BLaER1 treated with 17β-estradiol and CSF1 and Interleukin-3, amounts not matched to agents 10 nM and 100 nM (cell line): Measurements from ENCODE around the gene TNFRSF25.

Source experiments
- H3K27ac ChIP-seq, 11 experiments: shearing (Covaris generic); formaldehyde crosslinking; 2 replicates each; pipeline ENCODE4 v1.8.1; 2022
- H3K27me3 ChIP-seq, 11 experiments: shearing (Covaris generic); formaldehyde crosslinking; 2 replicates each; pipeline ENCODE4 v1.8.1; 2022
- H3K36me3 ChIP-seq, 11 experiments: shearing (Covaris generic); formaldehyde crosslinking; 2 replicates each; pipeline ENCODE4 v1.8.1; 2022
- H3K4me1 ChIP-seq, 10 experiments: shearing (Covaris generic); formaldehyde crosslinking; 2 replicates each; pipeline ENCODE4 v1.8.1; 2022
- H3K4me2 ChIP-seq, 11 experiments: shearing (Covaris generic); formaldehyde crosslinking; 2 replicates each; pipeline ENCODE4 v1.8.1; 2022
- H3K4me3 ChIP-seq, 10 experiments: shearing (Covaris generic); formaldehyde crosslinking; 2 replicates each; pipeline ENCODE4 v1.8.1; 2022
- H3K9ac ChIP-seq, 11 experiments: shearing (Covaris generic); formaldehyde crosslinking; 2 replicates each; pipeline ENCODE4 v1.8.1; 2022
- H3K9me3 ChIP-seq, 11 experiments: shearing (Covaris generic); formaldehyde crosslinking; replicated peaks in 1 of 11; 2 replicates each; pipeline ENCODE4 v1.8.1; 2022
- H4K20me1 ChIP-seq, 11 experiments: shearing (Covaris generic); formaldehyde crosslinking; 2 replicates each; pipeline ENCODE4 v1.8.1; 2022
- Cebpa-rat ChIP-seq, 11 experiments: shearing (Covaris generic); IDR thresholded peaks; 2 replicates each; pipeline ENCODE4 v1.8.1; 2022

The TNFRSF25 gene

DNA sequence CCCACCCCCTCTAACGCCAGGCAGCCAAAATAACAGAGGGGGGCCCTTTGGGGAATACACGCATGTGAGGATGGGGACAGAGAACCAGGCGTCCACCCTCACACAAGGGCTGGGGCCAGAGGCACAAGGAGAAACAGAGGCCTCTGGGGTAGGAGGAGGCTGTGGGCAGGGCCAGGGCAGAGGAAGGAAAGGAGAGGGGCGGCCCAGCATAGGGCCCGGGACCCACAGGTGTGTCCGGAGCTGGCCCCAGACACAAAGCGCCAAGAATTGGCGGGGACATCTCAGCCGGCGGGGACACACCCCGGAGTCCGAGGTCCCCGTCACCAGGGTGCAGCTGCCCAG is 18.8 kb upstream of the TNFRSF25 start:
- Histone ChIP-seq H3K4me3 (peak overlapping the region; percentile 16 to 63 (median 46); a peak in 16 of 20 replicates), H3K4me1 (peaks cover 7 to 27% (median 25%) of the 10 kb centered on the region in 10 experiments; a peak in 18 of 20 replicates), H3K9ac (peak overlapping the region in 4 of 11 experiments; percentile 21 to 65 (median 37); a peak in 3 of 22 replicates), H3K36me3 (no peaks in the 10 kb centered on the region), H3K27ac (no peak overlapping the region), H3K4me2 (peak overlapping the region; percentile 67 to 84 (median 76)), H4K20me1 (peaks cover 0 to 63% (median 24%) of the 10 kb centered on the region in 11 experiments; a peak in 15 of 22 replicates), H3K27me3 (peaks cover 53 to 85% (median 66%) of the 10 kb centered on the region in 11 experiments), H3K9me3 (no peaks in the 10 kb centered on the region)
- TF ChIP-seq Cebpa-rat (IDR thresholded peaks at IDR 0.05), result no peak

DNA sequence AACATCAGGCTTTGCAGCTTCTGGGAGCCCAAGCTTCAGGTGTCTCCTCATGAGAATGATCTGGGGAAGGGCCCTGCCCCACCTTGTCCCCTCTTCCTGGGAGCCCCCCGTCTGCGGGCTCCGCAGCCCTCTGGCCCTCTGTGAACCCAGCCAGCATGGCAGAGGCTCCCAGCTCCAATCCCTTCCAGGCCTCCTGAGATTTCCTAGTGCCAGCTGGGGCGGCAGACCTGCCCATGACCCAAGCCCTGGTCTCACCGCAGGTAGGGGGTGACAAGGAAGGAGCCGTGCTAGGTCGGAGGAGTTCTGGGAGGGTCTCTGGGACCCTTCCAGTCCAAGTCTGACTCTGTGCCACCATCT is 17.8 kb upstream of the TNFRSF25 start:
- Histone ChIP-seq H3K27ac (no peak overlapping the region), H3K36me3 (no peaks in the 10 kb centered on the region), H3K4me3 (no peak overlapping the region), H3K27me3 (peaks cover 53 to 77% (median 66%) of the 10 kb centered on the region in 11 experiments), H4K20me1 (peaks cover 0 to 52% (median 24%) of the 10 kb centered on the region in 11 experiments; a peak in 15 of 22 replicates), H3K9ac (no peak overlapping the region), H3K4me2 (no peak overlapping the region), H3K9me3 (no peaks in the 10 kb centered on the region), H3K4me1 (peaks cover 5 to 17% (median 14%) of the 10 kb centered on the region in 10 experiments; a peak in 17 of 20 replicates)
- TF ChIP-seq Cebpa-rat (IDR thresholded peaks at IDR 0.05), result no peak

DNA sequence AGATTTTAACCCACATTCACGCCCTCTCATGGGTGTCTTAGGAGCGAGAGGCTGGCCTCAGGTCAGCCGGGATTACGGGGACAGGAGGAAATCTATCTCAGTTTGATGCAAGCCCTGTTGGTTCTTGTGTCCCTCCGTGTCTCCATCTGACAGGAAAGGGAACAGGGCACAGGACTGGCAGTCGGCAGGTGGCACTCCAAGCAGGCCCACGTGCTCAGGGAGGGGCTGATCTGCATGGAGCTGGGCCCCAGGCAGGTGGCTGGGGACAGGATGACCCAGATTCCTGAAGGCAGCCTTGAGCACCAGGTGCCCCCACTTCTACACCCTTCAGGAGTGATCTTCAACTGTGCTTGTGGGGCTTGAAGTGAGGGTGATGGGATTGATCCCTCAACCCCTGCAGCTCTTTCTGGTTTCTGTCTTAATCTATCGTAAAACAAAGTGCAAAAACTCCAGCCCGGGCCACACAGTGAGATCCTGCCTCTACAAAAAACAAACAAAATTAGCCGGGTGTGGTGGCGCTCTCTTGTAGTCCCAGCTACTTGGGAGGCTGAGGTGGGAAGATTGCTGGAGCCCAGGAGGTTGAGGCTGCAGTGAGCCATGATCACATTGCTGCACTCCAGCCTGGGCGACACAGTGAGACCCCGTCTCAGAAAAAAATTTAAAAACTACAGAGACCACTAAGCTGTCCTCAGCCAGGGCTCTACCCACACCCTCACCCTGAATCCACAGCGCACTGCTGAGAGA is 17.2 kb upstream of the TNFRSF25 start:
- Histone ChIP-seq H4K20me1 (peaks cover 0 to 49% (median 24%) of the 10 kb centered on the region in 11 experiments; a peak in 15 of 22 replicates), H3K4me1 (peaks cover 5 to 17% (median 14%) of the 10 kb centered on the region in 10 experiments; a peak in 16 of 20 replicates), H3K9ac (no peak overlapping the region), H3K4me2 (no peak overlapping the region), H3K36me3 (no peaks in the 10 kb centered on the region), H3K27ac (no peak overlapping the region), H3K9me3 (no peaks in the 10 kb centered on the region), H3K4me3 (no peak overlapping the region), H3K27me3 (peaks cover 53 to 71% (median 63%) of the 10 kb centered on the region in 11 experiments)
- TF ChIP-seq Cebpa-rat (IDR thresholded peaks at IDR 0.05), result no peak

DNA sequence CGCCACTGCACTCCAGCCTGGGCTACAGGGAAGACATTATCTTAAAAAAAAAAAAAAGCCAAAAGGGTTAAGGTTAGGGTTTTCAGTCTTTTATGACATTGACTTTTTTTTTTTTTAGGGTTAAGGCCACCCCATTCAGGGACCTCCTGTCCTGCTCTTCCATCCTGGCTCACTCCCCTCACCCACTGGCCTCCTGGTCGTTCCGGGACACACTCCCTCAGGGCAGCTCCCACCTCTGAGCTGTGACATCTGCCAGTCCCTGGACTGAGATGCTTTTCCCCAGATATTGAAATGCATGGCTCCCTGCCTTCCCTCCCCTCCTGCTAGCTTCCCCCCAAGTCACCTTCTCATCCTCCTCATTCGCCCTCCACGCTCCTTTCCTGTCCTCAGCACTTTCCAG is 15.8 kb upstream of the TNFRSF25 start:
- no peak overlapping the region for H3K4me3 ChIP-seq
- H3K27ac ChIP-seq, result no peak overlapping the region
- H3K9me3 ChIP-seq, result no peaks in the 10 kb centered on the region
- peaks cover 0 to 40% (median 24%) of the 10 kb centered on the region in 11 experiments; a peak in 15 of 22 replicates for H4K20me1 ChIP-seq
- no peak for TF ChIP-seq Cebpa-rat (IDR thresholded peaks at IDR 0.05)
- no peak overlapping the region for H3K9ac ChIP-seq
- H3K4me1 ChIP-seq, result peaks cover 5 to 17% (median 14%) of the 10 kb centered on the region in 10 experiments; a peak in 16 of 20 replicates
- peaks cover 49 to 57% (median 52%) of the 10 kb centered on the region in 11 experiments for H3K27me3 ChIP-seq
- no peaks in the 10 kb centered on the region for H3K36me3 ChIP-seq
- no peak overlapping the region for H3K4me2 ChIP-seq

DNA sequence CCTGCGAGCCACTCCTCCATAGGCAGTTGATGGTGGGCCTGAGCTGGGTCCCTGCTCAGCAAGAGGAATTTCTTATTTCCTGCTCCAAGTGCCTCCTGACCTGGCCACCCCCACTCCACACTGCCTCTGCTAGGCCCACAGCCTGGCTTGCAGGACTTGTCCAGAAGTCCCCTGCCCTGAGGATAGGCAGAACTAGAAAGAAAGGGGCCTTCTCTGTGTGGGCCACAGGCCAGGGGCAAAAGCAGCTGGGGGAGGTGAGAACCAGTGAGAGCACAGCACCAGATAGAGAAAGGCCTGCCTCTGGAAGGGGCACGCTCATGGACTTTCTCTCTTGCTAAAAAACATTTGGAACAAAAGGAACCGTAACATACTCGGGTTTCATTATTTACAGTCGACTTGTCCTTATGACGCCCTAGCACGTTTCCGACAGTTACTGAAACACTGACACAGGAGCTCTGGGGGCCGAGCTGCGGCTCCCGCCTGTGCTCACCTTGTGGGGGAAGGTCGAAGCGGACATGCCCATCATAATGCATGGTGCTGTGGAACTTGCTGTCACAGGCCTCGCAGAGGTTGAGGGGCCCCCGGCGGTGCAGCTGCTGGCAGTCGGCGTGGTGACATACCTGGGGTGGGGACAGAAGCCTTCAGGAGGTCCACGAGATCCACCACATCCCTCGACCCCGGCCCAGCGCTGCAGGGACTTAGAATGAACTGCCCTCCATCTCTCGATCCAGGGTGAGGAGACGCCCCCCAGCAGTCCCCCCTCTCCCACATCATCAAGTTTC is 11.3 kb upstream of the TNFRSF25 start:
- peaks cover 0 to 4% (median 0%) of the 10 kb centered on the region in 11 experiments; a peak in 1 of 22 replicates for H4K20me1 ChIP-seq
- no peak overlapping the region for H3K4me3 ChIP-seq
- no peaks in the 10 kb centered on the region for H3K9me3 ChIP-seq
- H3K4me2 ChIP-seq, result no peak overlapping the region
- no peak for TF ChIP-seq Cebpa-rat (IDR thresholded peaks at IDR 0.05)
- H3K27me3 ChIP-seq, result peaks cover 4 to 11% (median 6%) of the 10 kb centered on the region in 11 experiments; a peak in 17 of 22 replicates
- no peaks in the 10 kb centered on the region for H3K4me1 ChIP-seq
- H3K36me3 ChIP-seq, result no peaks in the 10 kb centered on the region
- H3K27ac ChIP-seq, result no peak overlapping the region
- 0 out of 22 replicates have a peak overlapping the region, but pooled peaks of 1 of the 11 experiments have one; percentile 13 for H3K9ac ChIP-seq

DNA sequence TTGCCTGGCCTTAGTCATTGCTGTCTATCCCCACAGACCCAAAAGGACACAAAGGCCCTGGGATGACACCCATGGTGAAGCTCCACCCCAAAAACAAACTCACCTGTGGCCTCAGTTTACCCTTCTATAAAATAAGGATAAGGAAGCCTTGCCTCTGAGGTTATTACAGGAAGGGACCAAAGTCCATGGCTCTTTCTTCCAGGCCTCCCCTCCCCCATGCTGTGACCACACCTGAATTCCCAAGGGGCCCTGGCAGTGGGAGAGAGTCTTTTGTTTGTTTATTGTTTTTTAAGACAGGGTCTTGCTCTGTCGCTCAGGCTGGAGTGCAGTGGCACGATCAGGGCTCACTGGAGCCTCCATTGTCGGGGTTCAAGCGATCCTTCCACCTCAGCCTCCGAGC is 10.5 kb upstream of the TNFRSF25 start:
- Histone ChIP-seq H3K9me3 (no peaks in the 10 kb centered on the region), H3K4me3 (no peak overlapping the region), H3K4me2 (no peak overlapping the region), H3K27ac (no peak overlapping the region), H3K36me3 (no peaks in the 10 kb centered on the region), H3K9ac (0 out of 22 replicates have a peak overlapping the region, but pooled peaks of 1 of the 11 experiments have one; percentile 13), H3K27me3 (peaks cover 0 to 5% (median 0%) of the 10 kb centered on the region in 11 experiments; a peak in 5 of 22 replicates), H4K20me1 (no peaks in the 10 kb centered on the region; a peak in 1 of 22 replicates), H3K4me1 (no peaks in the 10 kb centered on the region)
- TF ChIP-seq Cebpa-rat (IDR thresholded peaks at IDR 0.05), result no peak

DNA sequence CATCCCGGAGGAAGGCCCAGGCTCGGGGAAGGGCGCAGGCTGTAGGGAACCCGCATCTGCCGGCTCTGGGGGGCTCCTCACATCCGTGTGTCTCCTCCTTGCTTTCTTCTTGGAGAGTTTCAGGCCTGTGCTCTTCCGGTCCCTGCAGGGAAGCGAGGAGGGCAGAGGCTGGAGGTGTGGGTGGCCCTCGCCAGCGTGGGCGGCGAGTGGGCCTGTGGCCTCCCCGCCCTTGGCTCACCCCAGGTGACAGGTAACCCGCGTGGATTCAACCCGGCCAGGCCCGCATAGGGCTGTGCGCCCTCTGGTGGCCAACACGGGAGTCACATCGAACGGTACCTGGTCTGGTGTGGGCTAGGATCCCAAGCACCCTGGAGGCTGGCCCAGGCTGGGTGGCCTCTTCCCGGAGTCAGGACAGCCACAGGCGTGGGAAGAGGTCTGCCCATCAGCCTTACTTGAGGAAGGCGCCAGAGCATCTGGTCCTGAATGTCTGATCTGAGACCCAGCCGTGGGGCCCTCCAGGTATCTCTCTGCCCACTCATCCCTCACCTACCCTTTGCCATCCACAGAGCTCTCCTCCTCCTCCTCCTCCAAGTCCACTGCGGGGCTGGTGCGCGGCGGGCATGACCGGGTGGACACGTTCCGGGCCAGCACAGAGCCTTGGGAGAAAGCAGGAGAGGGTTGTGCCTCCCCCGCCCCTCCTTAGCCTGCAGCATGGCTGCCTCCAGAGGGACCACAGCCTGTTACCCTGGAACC is 9.6 kb upstream of the TNFRSF25 start:
- no peak overlapping the region for H3K9ac ChIP-seq
- no peak overlapping the region for H3K27ac ChIP-seq
- H3K36me3 ChIP-seq, result no peaks in the 10 kb centered on the region
- H4K20me1 ChIP-seq, result peaks cover 0 to 3% (median 0%) of the 10 kb centered on the region in 11 experiments; a peak in 1 of 22 replicates
- peaks cover 0 to 2% (median 0%) of the 10 kb centered on the region in 11 experiments; a peak in 4 of 22 replicates for H3K27me3 ChIP-seq
- TF ChIP-seq Cebpa-rat (IDR thresholded peaks at IDR 0.05), result no peak
- no peaks in the 10 kb centered on the region for H3K9me3 ChIP-seq
- no peak overlapping the region for H3K4me3 ChIP-seq
- no peak overlapping the region; a peak in 1 of 22 replicates for H3K4me2 ChIP-seq
- H3K4me1 ChIP-seq, result no peaks in the 10 kb centered on the region

DNA sequence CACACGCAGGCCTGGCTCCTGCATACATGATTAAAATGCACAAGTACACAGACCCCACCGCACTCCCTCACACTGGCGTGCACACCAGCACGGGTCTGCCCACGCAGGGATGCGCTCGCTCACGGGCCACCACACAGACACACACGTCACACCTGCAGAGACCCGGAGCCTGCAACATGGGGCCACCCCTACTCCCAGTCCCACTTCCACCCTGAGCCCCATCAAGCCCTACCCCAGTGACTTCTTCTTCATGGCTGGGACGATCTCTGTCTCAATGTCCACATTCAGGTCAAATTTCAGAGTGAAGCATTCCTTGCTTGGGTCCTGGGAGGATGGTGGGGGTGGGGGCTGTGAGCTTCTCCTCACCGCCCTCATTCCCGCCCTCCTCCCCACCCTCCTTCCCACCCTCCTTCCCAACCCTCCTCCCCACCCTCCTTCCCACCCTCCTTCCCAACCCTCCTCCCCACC is 8.9 kb upstream of the TNFRSF25 start:
- H3K9ac ChIP-seq, result no peak overlapping the region
- no peaks in the 10 kb centered on the region for H3K36me3 ChIP-seq
- no peaks in the 10 kb centered on the region; a peak in 4 of 22 replicates for H3K27me3 ChIP-seq
- H3K4me2 ChIP-seq, result no peak overlapping the region
- peaks cover 0 to 4% (median 0%) of the 10 kb centered on the region in 11 experiments; a peak in 1 of 22 replicates for H4K20me1 ChIP-seq
- TF ChIP-seq Cebpa-rat (IDR thresholded peaks at IDR 0.05), result no peak
- no peaks in the 10 kb centered on the region for H3K4me1 ChIP-seq
- H3K27ac ChIP-seq, result no peak overlapping the region
- H3K9me3 ChIP-seq, result no peaks in the 10 kb centered on the region
- no peak overlapping the region for H3K4me3 ChIP-seq
